ENCODE results near the gene FAM76B.

DNA sequence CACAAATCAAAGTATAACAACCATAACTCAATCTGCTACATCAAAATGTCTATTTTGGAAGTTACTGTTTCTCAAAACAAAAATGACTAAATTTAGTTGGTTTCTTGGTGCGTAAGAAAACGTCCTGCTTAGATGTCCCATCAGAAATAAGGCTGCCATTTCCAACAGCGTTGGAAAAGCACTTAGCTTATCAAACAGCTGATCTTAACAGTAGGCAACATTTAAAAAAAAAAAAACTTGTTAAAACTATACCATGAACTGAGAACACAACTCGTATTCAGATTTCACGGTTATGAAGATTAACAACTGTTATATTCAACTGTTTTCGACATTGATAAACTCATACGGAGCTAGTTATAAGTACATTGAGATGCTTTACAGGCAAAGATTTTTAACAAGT, 3.1 kb upstream of the FAM76B start:
- TF ChIP-seq, protein P1, sequence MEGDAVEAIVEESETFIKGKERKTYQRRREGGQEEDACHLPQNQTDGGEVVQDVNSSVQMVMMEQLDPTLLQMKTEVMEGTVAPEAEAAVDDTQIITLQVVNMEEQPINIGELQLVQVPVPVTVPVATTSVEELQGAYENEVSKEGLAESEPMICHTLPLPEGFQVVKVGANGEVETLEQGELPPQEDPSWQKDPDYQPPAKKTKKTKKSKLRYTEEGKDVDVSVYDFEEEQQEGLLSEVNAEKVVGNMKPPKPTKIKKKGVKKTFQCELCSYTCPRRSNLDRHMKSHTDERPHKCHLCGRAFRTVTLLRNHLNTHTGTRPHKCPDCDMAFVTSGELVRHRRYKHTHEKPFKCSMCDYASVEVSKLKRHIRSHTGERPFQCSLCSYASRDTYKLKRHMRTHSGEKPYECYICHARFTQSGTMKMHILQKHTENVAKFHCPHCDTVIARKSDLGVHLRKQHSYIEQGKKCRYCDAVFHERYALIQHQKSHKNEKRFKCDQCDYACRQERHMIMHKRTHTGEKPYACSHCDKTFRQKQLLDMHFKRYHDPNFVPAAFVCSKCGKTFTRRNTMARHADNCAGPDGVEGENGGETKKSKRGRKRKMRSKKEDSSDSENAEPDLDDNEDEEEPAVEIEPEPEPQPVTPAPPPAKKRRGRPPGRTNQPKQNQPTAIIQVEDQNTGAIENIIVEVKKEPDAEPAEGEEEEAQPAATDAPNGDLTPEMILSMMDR (CRISPR knock-in tag; IDR thresholded peaks at IDR 0.05) = no peak
- TF ChIP-seq, protein P2, sequence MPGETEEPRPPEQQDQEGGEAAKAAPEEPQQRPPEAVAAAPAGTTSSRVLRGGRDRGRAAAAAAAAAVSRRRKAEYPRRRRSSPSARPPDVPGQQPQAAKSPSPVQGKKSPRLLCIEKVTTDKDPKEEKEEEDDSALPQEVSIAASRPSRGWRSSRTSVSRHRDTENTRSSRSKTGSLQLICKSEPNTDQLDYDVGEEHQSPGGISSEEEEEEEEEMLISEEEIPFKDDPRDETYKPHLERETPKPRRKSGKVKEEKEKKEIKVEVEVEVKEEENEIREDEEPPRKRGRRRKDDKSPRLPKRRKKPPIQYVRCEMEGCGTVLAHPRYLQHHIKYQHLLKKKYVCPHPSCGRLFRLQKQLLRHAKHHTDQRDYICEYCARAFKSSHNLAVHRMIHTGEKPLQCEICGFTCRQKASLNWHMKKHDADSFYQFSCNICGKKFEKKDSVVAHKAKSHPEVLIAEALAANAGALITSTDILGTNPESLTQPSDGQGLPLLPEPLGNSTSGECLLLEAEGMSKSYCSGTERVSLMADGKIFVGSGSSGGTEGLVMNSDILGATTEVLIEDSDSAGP (CRISPR knock-in tag; IDR thresholded peaks at IDR 0.05; ENCODE audit: borderline replicate concordance) = no peak
- TF ChIP-seq NAIF1 (CRISPR knock-in tag; IDR thresholded peaks at IDR 0.05; ENCODE audit: borderline replicate concordance) = no peak
- no peak for TF ChIP-seq IRF2 (CRISPR knock-in tag; IDR thresholded peaks at IDR 0.05)
- no peak for TF ChIP-seq ZSCAN30 (CRISPR knock-in tag; IDR thresholded peaks at IDR 0.05)
